HG03378 (cell line): ENCODE results near the gene ACER3.
"Not testable (repeated sequence)": the region's sequence is repeated elsewhere in the genome, so short reads cannot be mapped to it uniquely, and the experiment has no call there.

ENCODE experiments used
- ATAC-seq: cut with Tn5 transposase; IDR thresholded peaks from one replicate; pipeline ENCODE4 v1.9.1; 2021; ENCODE audit warnings: mild to moderate bottlenecking, moderate library complexity; ENCODE audit not compliant: unreplicated experiment

ACER3 gene

DNA sequence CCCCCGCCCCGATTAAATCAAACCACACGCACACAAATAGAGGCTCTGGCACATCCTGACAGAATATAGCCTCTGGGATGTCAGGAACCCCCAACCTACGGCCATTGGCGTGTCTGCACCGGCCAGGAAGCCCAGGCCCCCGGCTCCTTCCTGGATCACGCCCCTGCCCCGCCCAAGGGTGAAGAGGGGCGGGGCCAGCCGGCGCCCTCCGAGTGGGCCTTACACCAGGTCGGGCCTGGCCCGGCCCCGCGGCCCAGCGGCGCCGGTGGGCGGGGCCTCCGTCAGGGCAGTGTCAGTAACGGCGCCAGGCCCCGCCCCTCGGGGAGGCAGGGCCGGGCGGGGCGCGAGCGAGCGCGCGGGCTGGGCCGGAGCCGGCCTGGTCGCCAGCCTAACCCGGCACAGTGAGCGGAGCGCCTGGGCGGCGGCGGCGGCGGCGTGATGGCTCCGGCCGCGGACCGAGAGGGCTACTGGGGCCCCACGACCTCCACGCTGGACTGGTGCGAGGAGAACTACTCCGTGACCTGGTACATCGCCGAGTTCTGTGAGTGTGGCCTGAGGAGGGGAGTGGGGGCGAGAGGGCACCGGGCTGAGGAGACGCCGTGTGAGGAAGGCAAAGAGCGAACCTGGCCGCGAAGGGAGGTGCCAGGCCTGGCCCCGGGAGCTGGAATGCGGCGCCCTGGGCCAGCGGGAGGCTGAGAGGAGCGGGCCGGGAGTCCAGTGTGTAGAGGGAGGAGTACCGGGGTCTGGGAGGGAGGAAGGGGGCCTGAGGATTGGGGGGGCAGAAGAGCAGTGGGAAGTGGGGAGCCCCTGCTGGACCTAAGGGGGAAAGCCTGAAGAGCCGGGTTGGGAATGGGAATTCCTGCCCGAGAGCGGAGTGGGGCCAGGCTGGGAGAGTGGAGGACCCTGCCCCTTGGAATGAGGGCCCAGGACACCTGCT is at the start of gene ACER3:
TSS of gene ACER3 (plus strand) at position 380 of the 937 bp plus-strand sequence. CDS start at position 439, 59 bp downstream.
- ATAC-seq, result peak; percentile 79

GRCh38 chr11:76811259-76811658 is 49.5 kb upstream of the ACER3 start:
- no peak for ATAC-seq

DNA sequence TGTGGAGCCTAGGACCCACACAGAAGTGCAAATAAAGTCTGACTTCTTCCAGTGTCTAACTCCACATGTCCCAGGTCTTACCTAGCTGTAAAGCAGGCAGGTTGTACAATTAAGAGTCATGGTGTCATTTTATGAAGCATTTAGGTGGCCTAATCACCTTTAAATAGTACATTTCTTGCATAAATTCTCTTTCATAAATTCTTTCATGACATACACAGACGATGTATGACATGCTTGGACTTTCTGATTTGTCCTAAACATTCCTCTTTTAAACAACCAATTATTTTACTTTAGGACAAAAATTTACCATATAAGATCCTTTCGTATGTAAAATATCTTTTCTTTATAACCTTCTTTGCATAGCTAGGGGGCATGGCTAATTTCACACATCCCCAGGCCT is 46.3 kb upstream of the ACER3 start:
- ATAC-seq, result no peak

- not testable (repeated sequence) for ATAC-seq
Measured at GRCh38 chr11:76815678-76816077, 45.0 kb upstream of the ACER3 start.

DNA sequence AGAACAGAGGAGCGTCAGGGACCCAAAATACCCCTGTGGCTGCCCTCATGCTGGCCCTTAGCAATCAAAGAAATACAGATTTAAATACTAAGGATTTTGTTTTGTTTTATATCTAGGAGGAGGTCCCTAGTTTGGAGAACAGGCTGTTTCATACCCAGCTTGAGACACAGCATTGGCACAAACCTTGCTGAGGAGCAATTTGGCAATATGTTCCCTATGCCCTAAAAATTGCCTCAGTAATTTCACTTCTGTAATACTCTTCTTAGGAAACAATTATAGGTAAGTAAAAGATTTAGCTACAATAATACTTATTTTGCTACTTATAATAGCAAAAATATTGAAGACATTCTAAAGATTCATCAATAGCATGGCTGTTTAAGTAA is 40.5 kb upstream of the ACER3 start:
- no peak for ATAC-seq

- not testable (repeated sequence) for ATAC-seq
Measured at GRCh38 chr11:76821396-76821795, 39.3 kb upstream of the ACER3 start.

GRCh38 chr11:76822406-76822805 is 38.3 kb upstream of the ACER3 start:
- no peak for ATAC-seq

DNA sequence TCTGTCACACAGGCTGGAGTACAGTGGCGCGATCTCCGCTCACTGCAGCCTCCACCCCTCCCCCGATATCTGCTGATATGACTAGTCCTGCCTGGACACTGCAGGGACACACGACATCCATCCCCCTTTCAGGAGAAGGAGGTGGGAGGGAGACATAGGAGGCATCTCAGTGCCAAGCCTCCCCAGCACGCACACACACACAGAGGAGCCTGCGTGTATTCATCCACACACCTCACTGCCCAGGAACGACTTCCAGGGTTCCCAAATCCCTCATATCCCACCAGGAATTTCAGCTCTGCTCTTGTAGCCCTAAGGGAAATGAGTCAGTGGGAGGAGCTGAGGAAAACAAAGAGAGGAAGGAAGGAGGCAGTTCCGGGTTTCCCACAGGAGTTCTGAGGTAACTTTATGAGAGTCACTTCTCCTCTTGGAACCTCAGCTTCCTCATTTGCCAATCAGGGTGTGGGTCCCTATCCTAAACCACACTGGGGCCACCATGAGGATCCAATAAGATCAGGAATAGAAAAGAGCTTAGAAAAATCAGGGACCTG is 37.2 kb upstream of the ACER3 start:
- ATAC-seq, result no peak

GRCh38 chr11:76824083-76824939 is 36.4 kb upstream of the ACER3 start:
- no peak for ATAC-seq

GRCh38 chr11:76824980-76825725 is 35.6 kb upstream of the ACER3 start:
- ATAC-seq, result no peak

GRCh38 chr11:76825726-76826396 is 34.9 kb upstream of the ACER3 start:
- ATAC-seq, result no peak

DNA sequence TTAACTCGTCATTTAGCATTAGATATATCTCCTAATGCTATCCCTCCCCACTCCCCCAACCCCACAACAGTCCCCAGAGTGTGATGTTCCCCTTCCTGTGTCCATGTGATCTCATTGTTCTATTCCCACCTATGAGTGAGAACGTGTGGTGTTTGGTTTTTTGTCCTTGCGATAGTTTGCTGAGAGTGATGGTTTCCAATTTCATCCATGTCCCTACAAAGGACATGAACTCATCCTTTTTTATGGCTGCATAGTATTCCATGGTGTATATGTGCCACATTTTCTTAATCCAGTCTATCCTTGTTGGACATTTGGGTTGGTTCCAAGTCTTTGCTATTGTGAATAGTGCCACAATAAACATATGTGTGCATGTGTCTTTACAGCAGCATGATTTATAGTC is 34.2 kb upstream of the ACER3 start:
- ATAC-seq, result not testable (repeated sequence)

DNA sequence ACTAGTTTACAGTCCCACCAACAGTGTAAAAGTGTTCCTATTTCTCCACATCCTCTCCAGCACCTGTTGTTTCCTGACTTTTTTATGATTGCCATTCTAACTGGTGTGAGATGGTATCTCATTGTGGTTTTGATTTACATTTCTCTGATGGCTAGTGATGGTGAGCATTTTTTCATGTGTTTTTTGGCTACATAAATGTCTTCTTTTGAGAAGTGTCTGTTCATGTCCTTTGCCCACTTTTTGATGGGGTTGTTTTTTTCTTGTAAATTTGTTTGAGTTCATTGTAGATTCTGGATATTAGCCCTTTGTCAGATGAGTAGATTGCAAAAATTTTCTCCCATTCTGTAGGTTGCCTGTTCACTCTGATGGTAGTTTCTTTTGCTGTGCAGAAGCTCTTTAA is 33.7 kb upstream of the ACER3 start:
- not testable (repeated sequence) for ATAC-seq

GRCh38 chr11:76830639-76831327 is 29.9 kb upstream of the ACER3 start:
- ATAC-seq, result no peak

DNA sequence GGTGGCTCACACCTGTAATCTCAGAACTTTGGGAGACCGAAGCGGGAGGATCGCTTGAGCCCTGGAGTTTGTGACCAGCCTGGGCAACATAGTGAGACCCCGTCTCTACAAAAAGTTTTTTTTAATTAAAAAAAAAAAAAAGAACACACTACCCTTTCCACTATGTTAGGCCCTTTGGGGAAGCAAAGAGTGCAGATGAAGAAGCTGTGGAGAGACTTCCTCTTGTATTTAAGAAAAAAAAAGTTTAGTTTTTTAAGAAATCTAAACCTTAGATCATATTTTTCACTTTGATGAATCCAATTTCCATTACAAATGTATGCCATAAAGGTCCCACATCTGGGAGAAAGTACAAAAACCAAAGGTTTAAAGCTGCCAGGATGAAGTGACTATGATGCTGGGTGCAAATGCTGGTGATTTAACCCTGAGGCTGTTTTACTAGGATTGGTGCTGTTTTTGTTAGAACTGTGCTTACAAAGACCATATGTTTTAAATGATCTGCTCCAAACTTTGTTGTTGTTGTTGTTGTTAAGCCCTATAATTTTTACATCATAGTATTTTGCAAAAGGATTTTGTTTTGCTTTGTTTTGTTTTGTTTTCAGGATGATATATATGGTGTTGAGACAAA is 28.9 kb upstream of the ACER3 start:
- ATAC-seq, result no peak

DNA sequence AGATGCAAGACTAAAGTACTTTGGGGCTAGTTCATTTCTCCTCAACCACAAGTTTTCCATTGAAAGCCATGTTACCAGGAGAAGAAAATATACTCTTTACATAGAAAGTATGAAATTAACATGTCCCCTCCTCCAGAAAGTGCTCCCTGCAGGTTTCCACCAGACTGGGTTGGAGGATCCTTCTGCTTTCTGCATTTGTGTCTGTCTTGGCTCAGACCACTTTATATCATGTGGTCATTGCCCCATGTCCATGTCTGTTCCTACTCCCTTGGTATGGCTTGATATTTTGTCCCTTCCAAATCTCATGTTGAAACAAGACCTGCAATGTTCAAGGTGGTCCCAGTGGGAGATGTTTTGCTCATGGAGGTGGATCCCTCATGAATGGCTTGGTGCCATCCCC is 28.4 kb upstream of the ACER3 start:
- no peak for ATAC-seq

GRCh38 chr11:76834151-76834550 is 26.6 kb upstream of the ACER3 start:
- ATAC-seq, result no peak

DNA sequence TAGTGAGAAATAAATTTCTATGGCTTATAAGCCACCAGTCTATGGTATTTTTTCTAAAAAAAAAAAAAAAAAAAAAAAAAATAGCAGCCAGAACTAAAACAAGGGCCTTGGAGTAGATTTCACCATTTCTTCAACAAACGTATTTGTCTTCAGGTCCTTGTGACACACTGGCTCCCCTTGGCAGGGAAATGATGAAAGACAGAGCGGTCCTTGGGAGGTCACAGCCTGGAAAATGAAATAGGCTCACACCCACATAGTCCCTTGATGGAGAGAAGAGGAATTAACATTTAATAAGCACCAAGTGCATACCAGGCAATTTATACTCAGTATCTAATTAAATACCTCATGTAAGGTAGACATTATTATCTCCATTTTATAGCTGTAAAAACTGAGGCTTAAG is 25.7 kb upstream of the ACER3 start:
- no peak for ATAC-seq

DNA sequence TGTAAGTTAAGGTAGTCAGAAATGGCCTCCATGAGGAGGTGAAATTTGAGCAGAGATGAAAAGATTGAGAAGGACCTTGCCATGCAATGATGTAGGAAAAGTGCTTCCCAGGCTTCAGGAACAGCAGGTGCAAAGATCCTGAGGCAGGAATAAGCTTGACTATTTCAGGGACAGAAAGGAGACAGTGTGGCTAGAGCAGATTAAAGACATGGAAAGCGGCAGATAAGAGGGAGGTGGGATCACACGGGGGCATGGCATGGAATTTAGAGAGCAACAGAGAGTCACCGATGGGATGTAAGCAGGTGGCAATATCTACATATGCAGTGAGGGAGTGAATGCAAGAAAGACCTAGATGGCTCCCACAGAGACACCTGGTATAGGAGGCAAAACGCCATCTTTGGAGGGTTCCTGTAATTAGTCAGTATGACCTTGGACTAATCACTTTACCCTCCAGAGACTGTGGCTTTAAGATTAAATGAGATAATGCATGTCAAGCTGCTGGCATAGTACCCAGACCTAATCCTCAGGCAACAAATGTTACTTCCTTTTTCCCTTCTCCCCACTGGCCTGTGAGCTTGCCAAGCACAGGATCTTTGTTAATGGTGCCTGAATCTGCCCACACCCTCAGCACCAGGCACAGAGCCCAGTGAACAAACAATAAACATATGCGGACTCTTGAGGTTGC is 24.6 kb upstream of the ACER3 start:
- ATAC-seq, result no peak
